ES-I3 (cell line): ENCODE data around the gene UBTF.

Experiments
- H3K36me3 ChIP-seq: 2 replicates; pipeline ENCODE4 v1.6.1; 2013; ENCODE audit warnings: mild to moderate bottlenecking, low read length, control low read depth, moderate library complexity; ENCODE audit not compliant: insufficient read depth
- H3K4me1 ChIP-seq: 2 replicates; pipeline ENCODE4 v1.6.1; 2013; ENCODE audit warnings: mild to moderate bottlenecking, control low read depth, low read length; ENCODE audit not compliant: insufficient read depth
- H3K9ac ChIP-seq: 2 replicates; pipeline ENCODE4 v1.6.1; 2013; ENCODE audit warnings: low read depth, mild to moderate bottlenecking, low read length, moderate library complexity
- H3K9me3 ChIP-seq: 2 replicates; pipeline ENCODE4 v1.6.1; 2013; ENCODE audit warnings: mild to moderate bottlenecking, low read length, moderate library complexity; ENCODE audit not compliant: control insufficient read depth, insufficient read depth

Gene UBTF

GRCh38 chr17:44223541-44224071 is 4.1 kb upstream of the UBTF start:
- peaks cover 6% of the 10 kb centered on the region for H3K4me1 ChIP-seq
- H3K36me3 ChIP-seq = no peaks in the 10 kb centered on the region
- no peak overlapping the region for H3K9ac ChIP-seq

GRCh38 chr17:44222112-44222869 is 2.8 kb upstream of the UBTF start:
- peak overlapping the region; percentile 87 for H3K9ac ChIP-seq
- no peaks in the 10 kb centered on the region for H3K36me3 ChIP-seq

More at GRCh38 chr17:44223541-44224071, 4.1 kb upstream of the UBTF start:
- H3K9me3 ChIP-seq = no peaks in the 10 kb centered on the region

GRCh38 chr17:44221862-44222111 is 2.3 kb upstream of the UBTF start:
- Histone ChIP-seq H3K9ac (peak overlapping the region; percentile 87), H3K4me1 (peaks cover 14% of the 10 kb centered on the region), H3K9me3 (no peaks in the 10 kb centered on the region), H3K36me3 (no peaks in the 10 kb centered on the region)

More at GRCh38 chr17:44222112-44222869, 2.8 kb upstream of the UBTF start:
- H3K4me1 ChIP-seq = peaks cover 9% of the 10 kb centered on the region
- H3K9me3 ChIP-seq = no peaks in the 10 kb centered on the region

- Histone ChIP-seq H3K9ac (peak overlapping the region; percentile 87), H3K36me3 (0 out of 2 replicates have a peak, but pooled peaks cover 2% of the 10 kb centered on the region), H3K4me1 (peaks cover 14% of the 10 kb centered on the region), H3K9me3 (no peaks in the 10 kb centered on the region)
These were observed 1.8 kb upstream of the UBTF start for GRCh38 chr17:44221084-44221861.

GRCh38 chr17:44220213-44221083 is 973 bp upstream of the UBTF start:
- peaks cover 14% of the 10 kb centered on the region for H3K4me1 ChIP-seq
- peak overlapping the region; percentile 87 for H3K9ac ChIP-seq

GRCh38 chr17:44219108-44219615 is 313 bp downstream of the UBTF start:
- H3K4me1 ChIP-seq = peaks cover 14% of the 10 kb centered on the region
- peak overlapping the region; percentile 93 for H3K9ac ChIP-seq
- no peaks in the 10 kb centered on the region for H3K9me3 ChIP-seq
- H3K36me3 ChIP-seq = peaks cover 16% of the 10 kb centered on the region; the same call in 1 of the 2 replicates

More at GRCh38 chr17:44220213-44221083, 973 bp upstream of the UBTF start:
- H3K9me3 ChIP-seq = no peaks in the 10 kb centered on the region
- peaks cover 4% of the 10 kb centered on the region; the same call in 1 of the 2 replicates for H3K36me3 ChIP-seq

- Histone ChIP-seq H3K9ac (peak overlapping the region; percentile 93), H3K36me3 (peaks cover 16% of the 10 kb centered on the region; the same call in 1 of the 2 replicates), H3K9me3 (no peaks in the 10 kb centered on the region), H3K4me1 (peaks cover 14% of the 10 kb centered on the region)
These were observed 949 bp downstream of the UBTF start for GRCh38 chr17:44218344-44219107.

GRCh38 chr17:44217738-44218343 is 1.6 kb downstream of the UBTF start:
- peak overlapping the region; percentile 93 for H3K9ac ChIP-seq
- H3K4me1 ChIP-seq = peaks cover 12% of the 10 kb centered on the region
- H3K36me3 ChIP-seq = peaks cover 16% of the 10 kb centered on the region; the same call in 1 of the 2 replicates
- H3K9me3 ChIP-seq = no peaks in the 10 kb centered on the region

GRCh38 chr17:44216694-44217093 is 2.8 kb downstream of the UBTF start:
- no peak overlapping the region for H3K9ac ChIP-seq
- peaks cover 8% of the 10 kb centered on the region; the same call in 1 of the 2 replicates for H3K4me1 ChIP-seq
- H3K9me3 ChIP-seq = no peaks in the 10 kb centered on the region
- H3K36me3 ChIP-seq = peaks cover 16% of the 10 kb centered on the region; the same call in 1 of the 2 replicates

GRCh38 chr17:44216173-44216572 is 3.3 kb downstream of the UBTF start:
- no peak overlapping the region for H3K9ac ChIP-seq
- peaks cover 8% of the 10 kb centered on the region; the same call in 1 of the 2 replicates for H3K4me1 ChIP-seq
- H3K36me3 ChIP-seq = peaks cover 16% of the 10 kb centered on the region; the same call in 1 of the 2 replicates

GRCh38 chr17:44214896-44215295 is 4.6 kb downstream of the UBTF start:
- H3K36me3 ChIP-seq = peaks cover 16% of the 10 kb centered on the region; the same call in 1 of the 2 replicates
- H3K9ac ChIP-seq = no peak overlapping the region
- no peaks in the 10 kb centered on the region for H3K9me3 ChIP-seq
- H3K4me1 ChIP-seq = peaks cover 8% of the 10 kb centered on the region; the same call in 1 of the 2 replicates

More at GRCh38 chr17:44216173-44216572, 3.3 kb downstream of the UBTF start:
- H3K9me3 ChIP-seq = no peaks in the 10 kb centered on the region

GRCh38 chr17:44214230-44214494 is 5.3 kb downstream of the UBTF start:
- Histone ChIP-seq H3K36me3 (peaks cover 16% of the 10 kb centered on the region; the same call in 1 of the 2 replicates), H3K9ac (no peak overlapping the region), H3K4me1 (peaks cover 8% of the 10 kb centered on the region; the same call in 1 of the 2 replicates), H3K9me3 (no peaks in the 10 kb centered on the region)
